ENCODE data around the gene ADGRG2.
A peak's percentile ranks its signal among the peaks of the same experiment; 100 is the strongest.

Gene ADGRG2

GRCh38 chrX:19121898-19122640 is at the start of gene ADGRG2:
TSS of gene ADGRG2 (minus strand) at chrX:19122468. CDS start at chrX:19068834, 53,634 bp downstream.
- DNase-seq (ENCODE audit: insufficient read length, low spot score) (no peak), FAIRE-seq (no peak)
- no peak for TF ChIP-seq POLR2A (IDR thresholded peaks at IDR 0.05; ENCODE audit: low read depth, low read length)

DNA sequence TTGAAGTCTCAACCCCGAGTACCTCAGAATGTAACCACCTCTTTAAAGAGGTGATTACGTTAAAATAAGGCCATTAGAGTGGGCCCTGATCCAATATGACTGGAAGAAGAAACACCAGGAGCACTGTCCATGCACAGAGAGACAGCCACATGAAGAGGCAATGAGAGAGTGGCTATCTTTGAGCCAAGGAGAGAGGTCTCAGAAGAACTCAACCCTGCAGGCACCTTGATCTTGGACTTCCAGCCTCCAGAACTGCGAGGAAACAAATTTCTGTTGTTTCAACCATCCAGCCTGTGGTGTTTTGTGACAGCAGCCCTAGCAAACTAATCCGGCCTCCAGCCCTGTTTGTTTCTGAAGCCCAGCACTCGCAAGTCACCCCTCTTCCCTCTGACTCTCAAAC is 46.3 kb upstream of the ADGRG2 start:
- DNase-seq (ENCODE audit: insufficient read length, low spot score) (no peak), FAIRE-seq (no peak)
- TF ChIP-seq POLR2A (IDR thresholded peaks at IDR 0.05; ENCODE audit: low read depth, low read length), result no peak

DNA sequence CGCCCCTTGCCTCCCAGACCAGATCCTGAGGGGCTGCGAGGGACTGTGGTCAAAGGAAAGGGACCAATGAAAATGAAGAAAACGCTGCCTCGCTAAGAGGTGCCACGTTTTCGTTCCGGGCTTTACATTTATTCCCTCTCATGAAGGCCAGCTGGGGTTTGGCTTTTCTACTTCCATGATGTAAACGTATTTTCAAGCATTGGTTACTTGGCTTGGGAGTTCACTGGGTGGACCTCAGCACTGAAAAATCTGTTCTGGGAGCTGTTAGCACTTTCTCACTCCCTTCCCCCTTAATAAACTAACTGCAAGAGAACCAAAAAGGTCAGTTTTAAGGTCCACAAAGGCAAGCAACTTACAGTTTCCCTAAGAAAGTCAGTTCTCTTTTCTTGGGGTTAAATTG is 40.6 kb upstream of the ADGRG2 start:
- FAIRE-seq (no peak), DNase-seq (ENCODE audit: insufficient read length, low spot score) (no peak)
- TF ChIP-seq POLR2A (IDR thresholded peaks at IDR 0.05; ENCODE audit: low read depth, low read length), result no peak

DNA sequence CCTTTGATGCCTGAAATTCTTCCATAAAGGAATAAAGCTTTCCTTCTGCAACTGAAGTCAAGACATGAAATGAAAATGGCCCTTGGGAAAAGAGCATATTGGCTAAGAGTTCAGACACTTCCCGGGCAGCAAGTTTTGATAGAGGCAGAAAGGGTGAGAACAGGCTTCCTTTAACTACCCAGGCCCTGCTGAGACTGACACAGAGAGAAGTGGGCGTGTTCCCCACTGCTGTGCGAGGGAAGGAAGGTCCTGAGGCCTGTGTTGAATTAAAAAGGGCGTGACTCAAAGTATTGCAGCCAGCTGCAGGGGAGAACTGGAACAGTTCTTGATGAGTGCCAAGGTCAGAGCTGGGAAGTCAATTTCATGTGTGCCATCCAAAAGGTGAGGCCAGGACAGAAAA is 33.9 kb upstream of the ADGRG2 start:
- DNase-seq (ENCODE audit: insufficient read length, low spot score) (no peak), FAIRE-seq (no peak)
- no peak for TF ChIP-seq POLR2A (IDR thresholded peaks at IDR 0.05; ENCODE audit: low read depth, low read length)

GRCh38 chrX:19152762-19153161 is 30.5 kb upstream of the ADGRG2 start:
- no peak for FAIRE-seq
- DNase-seq (ENCODE audit: insufficient read length, low spot score), result peak; percentile 9
- TF ChIP-seq POLR2A (IDR thresholded peaks at IDR 0.05; ENCODE audit: low read depth, low read length), result no peak

DNA sequence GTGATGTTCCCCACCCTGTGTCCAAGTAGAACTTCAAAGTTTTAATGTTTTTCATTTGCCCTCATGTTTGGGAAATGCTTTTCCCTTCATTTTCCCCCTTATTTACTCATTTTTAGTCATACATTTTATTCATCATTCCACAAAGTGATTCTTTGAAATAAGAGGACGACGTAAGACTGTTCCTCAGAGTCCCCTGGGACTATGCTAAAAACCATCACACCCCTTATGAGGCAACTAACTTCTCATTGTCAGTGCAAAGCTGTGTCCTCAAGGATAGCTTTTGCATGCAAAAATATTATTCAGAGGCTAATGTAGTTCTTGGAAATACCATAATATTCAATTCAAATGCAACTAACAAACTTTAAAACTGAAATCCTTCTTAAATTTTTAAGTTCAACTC is 14.8 kb upstream of the ADGRG2 start:
- TF ChIP-seq POLR2A (IDR thresholded peaks at IDR 0.05; ENCODE audit: low read depth, low read length), result no peak
- FAIRE-seq (no peak), DNase-seq (ENCODE audit: insufficient read length, low spot score) (no peak)

DNA sequence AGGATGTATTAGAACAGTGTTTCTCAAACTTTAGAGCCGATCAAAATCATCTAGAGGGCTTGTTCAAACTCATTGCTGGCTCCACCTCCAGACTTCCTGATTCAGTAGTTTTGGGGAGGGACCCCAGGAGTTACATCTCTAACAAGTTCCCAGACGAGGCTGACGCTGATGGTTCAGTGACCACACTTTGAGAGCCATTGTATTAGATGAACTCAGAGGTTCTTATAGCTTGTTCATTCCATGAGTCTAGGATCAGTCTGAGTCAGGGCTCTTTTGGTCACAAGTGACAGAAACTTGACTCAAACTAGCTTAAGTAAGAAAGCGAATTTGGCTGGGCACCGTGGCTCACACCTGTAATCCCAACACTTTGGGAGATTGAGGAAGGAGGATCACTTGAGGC is 11.5 kb upstream of the ADGRG2 start:
- FAIRE-seq, result no peak
- no peak for TF ChIP-seq POLR2A (IDR thresholded peaks at IDR 0.05; ENCODE audit: low read depth, low read length)
- no peak for DNase-seq (ENCODE audit: insufficient read length, low spot score)

- DNase-seq (ENCODE audit: insufficient read length, low spot score) (no peak), FAIRE-seq (no peak)
- no peak for TF ChIP-seq POLR2A (IDR thresholded peaks at IDR 0.05; ENCODE audit: low read depth, low read length)
These were observed 11.0 kb upstream of the ADGRG2 start for GRCh38 chrX:19133231-19133630.

- no peak for FAIRE-seq
- DNase-seq (ENCODE audit: insufficient read length, low spot score), result no peak
- TF ChIP-seq POLR2A (IDR thresholded peaks at IDR 0.05; ENCODE audit: low read depth, low read length), result no peak
These were observed 8.4 kb upstream of the ADGRG2 start for GRCh38 chrX:19130628-19131027.

DNA sequence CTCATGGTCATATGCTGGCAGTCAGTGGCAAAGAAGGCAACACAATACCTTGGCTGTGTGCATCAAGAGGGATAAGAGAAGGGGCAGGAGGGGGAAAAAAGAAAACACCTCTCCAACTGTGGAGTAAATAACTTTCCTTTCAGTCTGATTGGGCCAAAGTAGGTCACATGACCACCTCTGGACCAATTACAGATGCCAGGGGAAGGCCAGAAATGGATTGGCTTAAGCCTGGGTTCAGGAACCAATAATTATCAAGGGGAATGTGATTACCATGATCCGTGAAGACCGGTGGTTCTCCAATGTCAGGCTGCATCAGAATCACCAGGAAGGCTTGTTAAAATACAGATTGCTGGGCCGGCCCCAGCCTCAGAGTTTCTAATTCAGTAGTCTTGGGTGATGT is 7.4 kb upstream of the ADGRG2 start:
- FAIRE-seq, result no peak
- TF ChIP-seq POLR2A (IDR thresholded peaks at IDR 0.05; ENCODE audit: low read depth, low read length), result no peak
- no peak for DNase-seq (ENCODE audit: insufficient read length, low spot score)

DNA sequence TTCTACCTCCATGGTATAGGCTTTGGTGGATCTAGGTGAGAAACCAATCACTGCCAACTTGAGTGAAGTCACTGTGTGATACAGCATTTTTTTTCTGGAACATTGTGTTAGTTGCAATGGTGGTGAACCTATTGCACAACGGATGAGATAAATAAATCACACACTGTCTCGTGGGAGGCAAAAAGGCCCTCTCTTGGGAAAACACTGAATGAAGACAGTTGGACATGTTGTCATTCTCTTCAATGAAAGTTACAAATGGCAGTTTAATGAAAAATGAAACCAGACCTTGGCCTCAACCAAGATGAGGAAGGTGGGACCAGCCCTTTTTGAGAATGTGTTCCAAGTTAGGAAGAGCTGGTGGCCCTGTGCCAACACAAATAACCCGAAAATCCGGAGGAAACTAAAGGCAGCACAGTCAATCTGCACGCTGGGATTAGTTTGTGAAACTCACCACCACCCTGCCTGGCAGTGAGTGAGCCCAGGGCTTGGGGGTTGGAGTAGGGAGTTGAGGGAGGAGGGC is 5.4 kb upstream of the ADGRG2 start:
- no peak for TF ChIP-seq POLR2A (IDR thresholded peaks at IDR 0.05; ENCODE audit: low read depth, low read length)
- no peak for FAIRE-seq
- DNase-seq (ENCODE audit: insufficient read length, low spot score), result no peak

DNA sequence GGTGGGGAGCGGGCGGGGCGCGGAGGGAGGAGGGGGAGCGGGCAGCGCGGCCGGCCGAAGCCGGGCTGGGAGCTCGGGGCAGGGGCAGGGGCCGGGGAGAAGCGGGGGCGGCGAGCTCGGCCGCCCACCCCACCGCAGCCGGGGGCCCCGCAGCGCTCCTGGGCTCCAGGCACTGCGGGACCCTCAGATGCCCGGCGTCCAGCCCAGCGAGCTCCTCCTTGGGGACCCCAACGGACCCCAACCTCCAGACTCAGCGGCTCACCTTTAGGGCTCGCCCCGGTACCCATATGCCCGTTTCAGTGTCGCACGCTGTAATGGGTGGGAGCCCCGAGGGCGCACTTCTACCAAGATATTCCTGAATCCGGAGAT is 357 bp upstream of the ADGRG2 start:
- DNase-seq (ENCODE audit: insufficient read length, low spot score), result no peak
- no peak for FAIRE-seq
- TF ChIP-seq POLR2A (IDR thresholded peaks at IDR 0.05; ENCODE audit: low read depth, low read length), result no peak

GRCh38 chrX:19121466-19121865 is 802 bp downstream of the ADGRG2 start:
- FAIRE-seq, result no peak
- no peak for TF ChIP-seq POLR2A (IDR thresholded peaks at IDR 0.05; ENCODE audit: low read depth, low read length)

DNA sequence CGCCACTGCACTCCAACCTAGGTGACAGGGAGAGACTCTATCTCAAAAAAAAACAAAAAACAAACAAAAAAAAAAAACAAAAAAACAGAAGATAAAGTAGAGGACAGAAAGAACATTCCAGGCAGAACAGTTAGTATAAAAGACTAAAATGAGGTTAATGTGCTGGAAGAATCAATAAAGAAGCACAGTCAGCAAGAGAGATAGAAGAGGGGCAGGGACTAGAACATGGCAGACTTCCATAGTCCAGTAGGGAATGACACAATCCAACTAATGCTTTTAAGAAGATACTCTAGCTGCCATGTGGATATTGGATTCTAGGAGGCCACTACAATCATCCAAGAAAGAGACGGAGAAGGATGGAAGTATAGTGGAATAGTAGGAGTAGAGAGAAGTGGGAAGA is 11.6 kb downstream of the ADGRG2 start:
- DNase-seq (ENCODE audit: insufficient read length, low spot score) (no peak), FAIRE-seq (no peak)
- no peak for TF ChIP-seq POLR2A (IDR thresholded peaks at IDR 0.05; ENCODE audit: low read depth, low read length)

More at GRCh38 chrX:19121466-19121865, 802 bp downstream of the ADGRG2 start:
- no peak for DNase-seq (ENCODE audit: insufficient read length, low spot score)

GRCh38 chrX:19107035-19107434 is 15.2 kb downstream of the ADGRG2 start:
- TF ChIP-seq POLR2A (IDR thresholded peaks at IDR 0.05; ENCODE audit: low read depth, low read length), result no peak
- FAIRE-seq (no peak), DNase-seq (ENCODE audit: insufficient read length, low spot score) (no peak)

Data from H54 (cell line).